AG10803 (cell line): ENCODE results near the gene NADK.

Experiments
- DNase-seq: peaks from one replicate; pipeline ENCODE4 v3.0.0; 2010; ENCODE audit warnings: low read depth
- H3K4me3 ChIP-seq: 2 replicates; pipeline ENCODE4 v1.5.1; 2011; ENCODE audit warnings: mild to moderate bottlenecking, low read length, control low read depth
- TF ChIP-seq, protein P1 (sequence below): conservative IDR thresholded peaks from 2 replicates; pipeline ENCODE4 v1.5.1; 2011; ENCODE audit warnings: mild to moderate bottlenecking, low read length, control low read depth, inconsistent platforms

The NADK gene

DNA sequence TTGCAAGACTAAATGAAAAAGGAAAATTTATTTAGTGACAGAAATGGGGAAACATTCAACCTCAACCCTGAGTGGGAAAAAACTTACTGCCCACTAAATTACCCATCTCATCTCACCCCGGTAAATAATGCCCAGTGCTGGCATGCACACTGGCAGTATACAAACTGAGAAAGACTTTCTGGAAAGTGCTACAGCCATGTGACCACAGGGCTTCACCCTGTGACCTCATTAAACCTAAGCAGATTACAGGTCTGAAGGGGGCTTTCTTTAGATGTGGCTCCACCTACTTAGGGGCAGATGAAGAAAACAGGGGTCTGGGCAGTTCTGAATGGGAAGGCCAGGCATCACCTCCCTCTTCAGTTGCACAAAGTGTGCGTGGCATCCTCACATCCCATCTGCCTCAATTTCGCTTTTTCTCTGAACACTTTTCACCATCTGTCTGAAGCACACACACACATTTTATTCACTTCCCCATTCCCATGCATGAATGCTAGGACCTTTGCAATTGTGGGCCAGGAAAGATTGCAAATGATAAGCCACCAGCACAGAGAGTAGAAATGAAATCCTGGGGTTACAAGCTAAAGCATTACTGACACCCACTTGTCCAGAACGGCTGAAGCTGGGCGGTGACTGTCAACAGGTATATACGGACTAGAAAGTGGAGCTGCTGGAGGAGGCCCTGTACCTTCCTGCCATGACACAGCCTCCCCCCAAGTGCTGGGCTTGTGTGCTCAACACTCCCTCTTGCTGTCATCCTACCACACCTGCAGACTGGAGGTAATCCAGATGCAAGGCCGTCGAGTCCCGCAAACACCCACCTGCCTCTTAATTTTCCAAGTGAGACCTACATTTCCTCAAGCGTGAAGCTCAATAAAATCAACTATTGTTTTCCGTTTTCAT lies 2.7 kb downstream of the NADK start:
- no peak overlapping the region for H3K4me3 ChIP-seq
- no peak for DNase-seq

DNA sequence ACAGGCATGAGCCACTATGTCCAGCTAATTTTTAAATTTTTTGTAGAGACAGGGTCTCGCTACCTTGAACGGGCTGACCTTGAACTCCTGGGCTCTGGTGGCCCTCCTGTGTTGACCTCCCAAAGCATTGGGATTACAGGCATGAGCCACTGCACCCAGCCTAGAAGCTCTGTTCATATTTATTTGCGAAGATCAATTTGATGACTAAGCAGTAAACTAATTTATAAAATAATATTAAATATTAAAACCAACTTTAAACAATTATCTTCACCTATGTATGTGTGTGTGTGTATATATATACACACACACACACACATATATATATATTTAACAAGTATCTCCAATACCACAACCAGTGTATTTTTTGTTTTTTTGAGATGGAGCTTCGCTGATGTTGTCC lies 4.4 kb downstream of the NADK start:
- no peak overlapping the region for H3K4me3 ChIP-seq
- TF ChIP-seq, protein P1, sequence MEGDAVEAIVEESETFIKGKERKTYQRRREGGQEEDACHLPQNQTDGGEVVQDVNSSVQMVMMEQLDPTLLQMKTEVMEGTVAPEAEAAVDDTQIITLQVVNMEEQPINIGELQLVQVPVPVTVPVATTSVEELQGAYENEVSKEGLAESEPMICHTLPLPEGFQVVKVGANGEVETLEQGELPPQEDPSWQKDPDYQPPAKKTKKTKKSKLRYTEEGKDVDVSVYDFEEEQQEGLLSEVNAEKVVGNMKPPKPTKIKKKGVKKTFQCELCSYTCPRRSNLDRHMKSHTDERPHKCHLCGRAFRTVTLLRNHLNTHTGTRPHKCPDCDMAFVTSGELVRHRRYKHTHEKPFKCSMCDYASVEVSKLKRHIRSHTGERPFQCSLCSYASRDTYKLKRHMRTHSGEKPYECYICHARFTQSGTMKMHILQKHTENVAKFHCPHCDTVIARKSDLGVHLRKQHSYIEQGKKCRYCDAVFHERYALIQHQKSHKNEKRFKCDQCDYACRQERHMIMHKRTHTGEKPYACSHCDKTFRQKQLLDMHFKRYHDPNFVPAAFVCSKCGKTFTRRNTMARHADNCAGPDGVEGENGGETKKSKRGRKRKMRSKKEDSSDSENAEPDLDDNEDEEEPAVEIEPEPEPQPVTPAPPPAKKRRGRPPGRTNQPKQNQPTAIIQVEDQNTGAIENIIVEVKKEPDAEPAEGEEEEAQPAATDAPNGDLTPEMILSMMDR, result no peak
- no peak for DNase-seq

More for the DNA sequence above, 2.7 kb downstream of the NADK start:
- TF ChIP-seq, protein P1, result no peak

DNA sequence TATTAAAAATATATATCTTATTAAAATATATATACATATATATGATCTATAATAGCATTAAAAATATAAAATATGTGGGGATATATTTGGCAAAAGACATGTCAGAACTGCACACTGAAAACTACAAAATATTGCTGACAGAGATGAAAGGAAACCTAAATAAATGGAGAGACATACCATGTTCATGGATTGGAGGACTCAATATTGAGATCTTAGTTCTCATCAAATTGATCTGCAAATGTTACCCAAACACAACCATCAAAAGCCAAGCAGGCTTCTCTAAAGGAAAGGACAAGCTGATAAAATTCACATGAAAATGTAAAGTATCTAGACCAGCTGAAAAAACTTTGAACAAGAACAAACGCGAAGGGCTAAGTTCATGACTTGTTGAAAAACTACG lies 7.2 kb downstream of the NADK start:
- no peak overlapping the region for H3K4me3 ChIP-seq
- DNase-seq, result no peak
- TF ChIP-seq, protein P1, result no peak

DNA sequence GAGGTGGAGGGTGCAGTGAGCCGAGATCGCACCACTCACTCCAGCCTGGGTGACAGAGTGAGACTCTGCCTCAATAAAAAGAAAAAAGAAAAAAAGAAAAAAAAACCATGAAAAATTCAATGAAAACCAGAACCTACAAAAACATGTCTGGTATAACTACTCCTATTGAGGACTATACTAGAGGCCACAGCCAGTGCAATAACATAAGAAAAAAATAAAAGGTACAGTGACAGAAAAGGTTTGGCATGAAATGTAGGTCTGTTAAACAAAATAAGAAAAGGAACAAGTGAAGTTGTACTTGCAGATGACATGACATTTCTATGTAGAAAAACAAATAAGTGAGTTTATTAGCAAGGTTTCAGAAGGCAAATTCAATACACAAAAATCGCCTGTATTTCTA lies 8.2 kb downstream of the NADK start:
- DNase-seq, result no peak
- TF ChIP-seq, protein P1, result no peak
- no peak overlapping the region for H3K4me3 ChIP-seq

DNA sequence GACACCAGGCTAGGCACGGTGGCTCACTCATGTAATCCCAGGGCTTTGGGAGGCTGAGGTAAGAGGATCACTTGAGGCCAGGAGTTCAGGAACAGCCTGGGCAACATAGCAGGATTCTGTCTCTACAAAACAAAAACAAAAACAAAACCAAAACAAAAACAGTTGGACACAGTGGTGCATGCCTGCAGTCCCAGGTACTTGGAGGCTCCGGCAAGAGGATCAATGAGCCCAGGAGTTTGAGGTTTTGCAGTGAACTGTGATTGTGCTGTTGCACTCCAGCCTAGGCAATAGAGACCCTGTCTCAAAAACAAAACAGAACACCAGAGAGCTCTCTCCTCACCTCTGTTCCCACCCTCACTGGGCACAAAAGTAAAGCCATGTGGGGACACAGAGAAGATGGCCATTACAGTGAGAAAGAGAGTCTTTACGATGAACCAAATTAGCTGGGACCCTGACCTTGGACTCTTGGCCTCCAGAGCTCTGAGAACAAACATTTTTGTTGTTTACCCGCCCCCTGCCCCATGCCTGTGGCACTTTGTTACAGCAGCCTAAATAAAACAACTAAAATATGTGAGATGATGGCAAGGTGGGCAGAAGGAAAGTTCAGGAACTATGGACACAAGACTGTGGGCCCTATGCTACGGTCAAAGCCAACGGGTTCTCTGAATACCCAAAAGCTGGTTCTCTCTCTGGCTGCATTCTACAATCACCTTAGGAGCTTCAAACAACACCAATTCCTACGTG lies 9.8 kb downstream of the NADK start:
- DNase-seq, result no peak
- TF ChIP-seq, protein P1, result no peak
- H3K4me3 ChIP-seq, result no peak overlapping the region

DNA sequence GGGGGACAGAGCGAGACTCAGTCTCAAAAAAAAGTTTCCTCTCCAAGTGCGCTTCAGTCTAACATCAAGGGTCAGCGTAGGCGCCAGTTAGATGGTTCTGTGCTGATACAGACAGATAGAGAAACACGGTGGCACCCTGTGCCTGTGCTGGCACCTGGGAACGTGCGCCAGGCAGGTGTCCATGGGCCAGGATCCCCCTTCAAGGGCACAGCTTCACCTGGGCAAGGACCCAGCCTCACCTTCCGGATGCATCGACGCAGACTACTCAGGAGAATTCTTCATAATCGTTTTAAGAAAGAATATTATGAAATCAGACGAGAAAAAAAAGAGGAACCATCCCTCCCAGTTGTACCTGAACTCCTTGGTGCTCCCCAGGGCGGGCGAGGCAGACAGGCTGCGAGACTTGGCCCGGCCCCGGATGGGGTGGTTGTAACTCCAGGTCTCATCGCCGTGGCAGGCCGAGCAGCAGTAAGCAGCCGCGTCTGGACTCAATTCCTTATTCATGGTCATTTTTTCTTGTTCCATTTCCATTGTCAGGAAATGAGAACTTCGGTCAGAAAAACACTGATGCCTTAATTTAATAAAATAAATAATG lies 13.3 kb downstream of the NADK start:
- no peak for DNase-seq
- H3K4me3 ChIP-seq, result no peak overlapping the region
- TF ChIP-seq, protein P1, result no peak
